Islet precursor cell (in vitro differentiated cells): ENCODE data around the gene ICE1.
"Not testable (repeated sequence)": the region's sequence is repeated elsewhere in the genome, so short reads cannot be mapped to it uniquely, and the experiment has no call there.

ENCODE experiments used
- DNase-seq: peaks from one replicate; pipeline ENCODE4 v3.0.0-alpha.2; 2018

The ICE1 gene

DNA sequence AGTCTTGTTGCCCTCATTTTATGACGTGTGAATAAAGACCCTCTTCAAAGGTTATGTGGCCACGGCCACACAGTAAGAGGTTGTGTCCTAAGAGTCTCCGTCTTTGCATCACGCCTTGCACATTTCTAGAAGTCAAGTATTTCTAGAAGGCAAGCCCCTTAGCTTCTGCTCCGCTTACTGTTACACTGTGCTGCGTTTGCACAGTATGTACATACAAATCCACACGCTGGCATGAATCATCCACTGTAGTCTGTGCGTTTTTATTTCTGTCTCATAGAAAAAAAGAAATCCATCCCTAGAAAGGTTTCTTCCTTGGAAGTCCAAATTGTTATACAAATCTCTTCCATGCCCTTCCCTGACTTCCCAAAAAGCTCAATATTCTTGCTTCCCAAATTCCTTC, 21.4 kb upstream of the ICE1 start:
- no peak for DNase-seq

DNA sequence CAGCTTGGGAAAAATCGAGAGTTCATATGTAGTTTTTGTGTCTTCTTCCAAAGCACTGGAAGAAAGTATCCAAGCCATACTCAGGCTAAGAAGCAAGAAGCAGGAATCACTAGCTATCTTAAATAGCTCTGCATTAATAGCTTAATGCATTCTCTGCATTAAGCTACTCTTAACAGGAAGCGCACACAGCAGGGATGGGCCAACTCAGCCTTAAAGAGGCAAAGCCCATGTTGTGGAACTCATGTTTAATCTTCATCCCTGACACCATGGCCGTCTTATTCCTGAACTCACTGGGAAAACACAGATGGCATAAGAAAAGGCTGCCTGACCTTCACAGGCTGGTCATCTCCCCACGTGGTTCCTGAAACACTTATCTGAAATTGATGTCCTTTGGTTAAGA, 18.7 kb upstream of the ICE1 start:
- DNase-seq = no peak

DNA sequence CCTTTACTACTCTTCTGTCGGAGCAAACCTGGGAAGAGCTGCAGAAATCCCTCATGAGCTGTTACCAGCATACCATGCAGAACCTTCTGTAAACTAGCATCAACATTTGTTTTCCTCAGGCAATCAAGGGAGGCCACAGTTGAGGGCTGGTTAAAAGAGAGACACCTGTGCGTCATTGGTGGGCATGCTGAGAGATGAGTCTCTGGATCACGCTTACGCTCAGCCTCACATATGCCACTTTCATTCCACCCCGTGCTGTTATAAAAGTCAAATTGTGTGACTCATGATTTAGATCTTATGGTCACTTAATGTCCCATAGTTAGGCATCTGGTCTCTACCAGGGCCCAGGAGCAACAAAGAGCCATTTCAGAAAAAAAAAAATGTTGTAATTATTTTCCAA, 18.1 kb upstream of the ICE1 start:
- no peak for DNase-seq

DNA sequence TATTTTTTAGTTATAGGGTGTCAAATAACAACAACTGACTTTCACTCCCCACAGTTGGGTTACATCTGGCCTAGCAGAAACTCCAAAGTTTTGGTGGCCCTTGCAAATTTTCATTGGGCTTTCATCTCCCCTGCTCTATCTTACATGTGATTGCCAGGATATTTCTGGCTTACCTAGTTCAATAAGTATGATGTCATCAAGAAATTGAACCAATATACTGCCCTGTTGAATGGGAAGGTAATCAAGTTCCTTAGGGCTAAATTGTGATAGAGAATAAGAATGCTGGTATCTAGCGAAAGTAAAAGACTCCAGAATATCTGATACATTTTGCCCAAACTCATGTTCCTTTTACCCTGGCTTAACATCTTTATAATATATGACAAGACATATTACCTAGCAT, 17.0 kb upstream of the ICE1 start:
- DNase-seq = no peak

DNA sequence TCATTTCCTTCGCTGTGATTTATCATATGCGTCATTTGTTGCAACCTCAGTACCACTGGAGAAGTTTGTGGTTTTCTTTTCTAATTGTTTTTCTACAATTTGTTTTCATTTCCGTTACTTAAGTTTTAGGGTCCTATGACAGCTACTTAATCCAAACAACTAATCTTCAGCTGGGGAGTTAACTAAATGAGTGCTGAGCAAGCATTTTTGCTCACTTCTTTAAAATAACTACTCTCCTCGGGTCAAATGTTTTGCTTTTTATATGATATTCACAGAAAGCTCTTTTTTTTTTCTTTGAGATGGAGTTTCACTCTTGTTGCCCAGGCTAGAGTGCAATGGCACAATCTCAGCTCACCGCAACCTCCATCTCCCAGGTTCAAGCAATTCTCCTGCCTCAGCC, 14.6 kb upstream of the ICE1 start:
- DNase-seq = no peak

DNA sequence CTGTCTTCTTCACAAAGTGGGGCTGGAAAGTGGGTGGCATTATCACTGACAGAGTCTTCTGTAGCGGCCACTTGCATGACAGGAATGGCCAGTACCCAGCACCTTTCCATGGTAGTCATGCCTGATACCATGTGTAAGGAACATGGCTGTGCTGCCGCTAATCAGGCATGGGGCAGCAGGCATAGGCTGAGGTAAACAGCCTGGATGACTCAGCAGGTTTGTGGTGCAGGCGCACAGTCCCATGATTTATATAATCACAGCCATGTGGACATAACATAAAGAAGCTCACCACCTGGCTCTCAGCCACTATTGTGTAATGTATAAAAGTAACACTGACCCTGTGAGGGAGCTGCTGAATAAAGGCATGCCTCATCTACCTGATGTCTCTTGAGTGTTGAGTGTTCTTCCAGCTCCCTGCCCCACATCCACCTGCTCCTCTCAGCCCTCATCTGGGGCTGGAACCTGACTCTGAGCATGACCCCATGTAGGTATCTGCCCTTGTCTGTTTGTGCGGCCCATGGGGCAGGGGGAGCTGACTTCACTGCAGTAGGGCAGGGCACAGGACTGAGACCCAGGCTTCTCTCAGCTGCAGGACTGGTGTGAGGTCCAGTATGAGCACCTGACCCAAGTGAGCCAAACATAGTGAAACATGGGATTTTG, 13.2 kb upstream of the ICE1 start:
- no peak for DNase-seq

DNA sequence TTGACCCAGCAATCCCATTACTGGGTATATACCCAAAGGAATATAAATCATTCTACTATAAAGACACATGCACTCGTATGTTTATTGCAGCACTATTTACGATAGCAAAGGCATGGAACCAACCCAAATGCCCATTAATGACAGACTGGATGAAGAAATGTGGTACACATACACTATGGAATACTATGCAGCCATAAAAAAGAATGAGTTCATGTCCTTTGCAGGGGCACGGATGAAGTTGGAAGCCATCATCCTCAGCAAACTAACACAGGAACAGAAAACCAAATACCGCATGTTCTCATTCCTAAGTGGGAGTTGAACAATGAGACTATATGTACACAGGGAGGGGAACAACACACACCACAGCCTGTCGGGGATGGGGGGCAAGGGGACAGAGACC, 8.6 kb upstream of the ICE1 start:
- DNase-seq = not testable (repeated sequence)

DNA sequence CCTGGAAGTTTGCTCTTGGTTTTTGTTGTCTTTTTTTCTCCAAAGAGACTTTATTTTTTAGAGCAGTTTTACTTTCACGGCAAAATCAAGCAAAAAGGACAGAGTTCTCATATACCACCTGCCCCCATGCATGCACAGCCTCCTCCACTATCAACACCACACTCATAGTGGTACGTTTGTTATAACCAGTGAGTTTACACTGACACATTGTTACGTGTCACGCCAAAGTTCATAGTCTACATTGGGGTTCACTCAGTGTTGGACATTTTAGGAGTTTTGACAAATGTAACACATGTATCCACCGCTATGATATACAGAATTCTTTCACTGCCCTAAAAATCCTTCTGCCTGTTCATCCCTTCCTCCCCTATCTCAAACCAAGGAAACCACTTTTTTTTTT, 7.5 kb upstream of the ICE1 start:
- DNase-seq = no peak

DNA sequence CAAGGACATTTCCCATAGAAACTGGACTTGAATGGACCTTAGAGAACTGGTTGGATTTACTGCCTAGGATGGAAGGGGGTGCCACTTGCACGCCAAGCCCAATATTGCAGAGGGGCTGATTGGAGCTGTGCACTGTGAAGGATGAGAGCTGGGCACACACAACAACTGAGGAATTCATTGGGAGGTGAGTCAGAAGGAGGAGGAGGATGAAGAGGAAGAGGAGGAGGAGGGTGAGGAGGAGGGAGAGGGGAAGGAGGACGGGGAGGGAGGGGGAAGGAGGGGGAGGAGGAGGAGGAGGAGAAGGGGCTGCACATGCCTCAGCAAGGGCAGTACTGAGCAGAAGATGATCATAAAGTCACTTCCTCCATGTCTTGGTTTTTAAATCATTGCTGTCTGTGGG, 5.7 kb upstream of the ICE1 start:
- no peak for DNase-seq

DNA sequence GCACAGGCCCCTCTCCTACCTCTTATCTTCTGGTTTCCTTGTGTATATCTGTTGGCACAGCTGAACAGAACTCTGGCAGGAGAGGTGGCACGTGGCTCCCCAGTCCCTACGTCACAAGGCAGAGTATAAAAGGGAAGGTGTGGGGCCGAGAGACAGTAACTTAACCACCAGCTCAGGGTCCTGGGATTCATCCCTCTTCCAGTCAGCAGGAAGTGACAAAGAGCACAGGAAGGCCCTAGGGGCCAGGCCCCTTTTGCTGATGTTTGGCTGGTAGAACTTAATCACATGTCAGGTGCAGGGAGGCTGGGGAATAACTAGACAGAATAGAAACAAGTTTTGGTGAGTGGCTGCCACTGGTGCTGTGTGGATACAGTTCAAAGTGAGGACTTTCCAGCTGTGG, 4.5 kb upstream of the ICE1 start:
- peak; percentile 60 for DNase-seq

DNA sequence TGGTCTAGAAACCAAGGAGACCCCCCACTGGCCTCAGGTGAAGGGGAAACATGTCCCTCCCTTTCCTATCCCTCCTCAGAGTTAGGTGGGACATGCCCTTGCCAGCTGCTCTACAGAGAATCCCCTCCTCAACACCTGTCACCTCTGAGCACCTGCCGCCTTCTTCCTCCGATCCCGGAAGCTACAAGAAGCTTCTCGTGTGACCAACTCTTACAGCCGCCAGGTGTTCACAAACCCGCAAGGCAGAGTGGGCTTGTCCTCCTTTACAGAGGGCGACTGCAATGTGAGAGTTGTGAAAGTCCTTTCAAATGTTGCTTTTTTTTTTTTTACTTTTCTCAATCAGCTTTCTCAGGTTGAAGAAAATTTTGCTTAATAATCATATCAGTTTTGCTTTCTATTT, 3.7 kb upstream of the ICE1 start:
- no peak for DNase-seq

DNA sequence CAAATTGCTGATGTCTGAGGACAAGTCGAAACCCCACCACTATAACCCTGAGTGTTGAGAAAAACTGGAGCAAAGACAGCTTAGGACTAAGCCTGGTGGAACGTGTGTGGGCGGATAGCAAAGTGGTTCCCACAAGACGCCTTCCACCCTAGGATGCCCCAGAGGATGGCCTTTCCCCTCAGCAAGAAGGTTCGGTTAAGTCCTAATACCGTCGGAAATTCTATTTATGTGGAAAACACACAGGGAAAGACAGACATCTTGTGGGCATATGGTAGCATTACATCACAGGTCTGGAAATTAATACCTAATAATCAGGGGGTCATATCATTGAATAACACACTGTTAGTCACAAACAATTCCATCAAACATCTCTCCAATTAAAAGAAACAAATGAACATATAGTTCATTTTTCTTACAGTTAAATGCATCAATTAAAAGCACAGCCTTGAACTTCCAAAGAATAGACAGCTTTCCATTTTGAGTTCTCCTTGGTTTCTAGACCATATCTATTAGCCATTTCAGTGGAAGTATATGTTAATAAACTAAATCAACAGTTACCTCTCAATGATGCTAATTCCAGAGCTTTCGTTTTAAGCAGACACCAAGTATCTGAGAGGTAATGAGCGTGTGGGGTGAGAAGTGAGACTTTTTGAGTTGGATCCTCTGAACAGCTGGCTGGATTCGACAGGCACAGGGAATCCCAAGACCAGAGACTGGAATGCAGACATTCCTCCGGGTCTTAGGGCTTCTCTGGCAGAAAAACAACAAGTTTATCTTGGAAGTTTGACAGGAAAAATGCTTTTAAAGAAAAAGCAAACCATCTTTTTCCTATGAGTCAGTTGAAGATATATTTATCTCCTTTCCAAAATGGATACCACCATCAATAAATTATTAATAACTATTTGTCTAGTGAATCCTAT, 2.9 kb upstream of the ICE1 start:
- peak; percentile 72 for DNase-seq

DNA sequence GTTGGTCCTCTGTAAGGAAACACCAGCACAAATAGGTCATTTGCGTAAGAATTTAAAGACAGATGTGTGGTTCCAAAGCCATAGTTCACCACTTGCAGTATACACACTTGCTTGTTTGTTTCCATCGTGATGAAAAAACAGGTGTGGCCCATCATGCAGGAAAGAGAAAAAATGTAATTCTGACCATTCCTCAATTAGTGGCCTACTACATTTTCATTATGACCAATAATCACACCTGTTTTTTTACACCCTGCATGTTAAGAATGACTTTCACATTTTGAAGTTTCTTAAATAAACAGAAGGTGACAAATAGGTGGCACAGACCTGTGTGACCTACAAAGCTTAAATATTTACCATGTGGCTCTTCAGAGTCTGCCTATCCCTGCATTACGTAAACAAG, 2.2 kb upstream of the ICE1 start:
- DNase-seq = no peak

DNA sequence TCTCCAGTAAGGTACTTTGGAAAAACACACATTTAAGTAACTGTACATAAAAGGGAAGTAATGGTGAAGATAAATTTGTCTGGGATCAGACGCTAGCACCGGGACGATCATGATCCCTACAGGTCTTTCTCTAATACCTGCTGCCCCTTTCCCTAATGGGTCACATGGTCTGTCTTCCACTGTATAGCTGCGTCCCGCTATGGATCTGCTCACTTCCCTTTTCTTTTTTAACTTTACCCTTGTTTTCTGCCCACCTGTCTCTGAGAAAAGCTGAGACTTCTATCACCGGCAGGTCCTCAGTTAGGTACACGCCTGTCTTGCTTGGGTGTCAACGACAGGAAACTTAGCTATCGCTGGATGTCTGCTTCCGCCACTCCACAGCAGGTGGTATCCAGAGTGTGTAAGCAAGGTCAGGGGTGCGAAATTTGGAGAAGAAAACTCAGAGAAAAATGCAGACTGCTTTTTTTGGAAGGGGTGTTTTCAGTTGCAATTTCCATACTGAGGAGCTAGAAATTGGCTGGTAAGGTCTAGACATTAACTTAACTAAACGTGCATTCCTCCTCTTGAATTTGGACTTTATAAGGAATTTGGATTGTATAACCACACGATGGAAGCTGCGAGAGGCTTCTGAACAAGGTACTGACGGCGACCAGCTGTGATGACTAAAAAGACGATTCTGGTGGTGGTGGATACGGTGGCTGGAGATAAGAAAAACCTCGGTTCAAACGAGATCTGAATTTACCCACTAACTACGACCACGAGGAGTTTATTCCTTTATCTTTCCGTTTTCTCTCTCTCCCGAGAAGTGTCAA, 1.1 kb upstream of the ICE1 start:
- no peak for DNase-seq

DNA sequence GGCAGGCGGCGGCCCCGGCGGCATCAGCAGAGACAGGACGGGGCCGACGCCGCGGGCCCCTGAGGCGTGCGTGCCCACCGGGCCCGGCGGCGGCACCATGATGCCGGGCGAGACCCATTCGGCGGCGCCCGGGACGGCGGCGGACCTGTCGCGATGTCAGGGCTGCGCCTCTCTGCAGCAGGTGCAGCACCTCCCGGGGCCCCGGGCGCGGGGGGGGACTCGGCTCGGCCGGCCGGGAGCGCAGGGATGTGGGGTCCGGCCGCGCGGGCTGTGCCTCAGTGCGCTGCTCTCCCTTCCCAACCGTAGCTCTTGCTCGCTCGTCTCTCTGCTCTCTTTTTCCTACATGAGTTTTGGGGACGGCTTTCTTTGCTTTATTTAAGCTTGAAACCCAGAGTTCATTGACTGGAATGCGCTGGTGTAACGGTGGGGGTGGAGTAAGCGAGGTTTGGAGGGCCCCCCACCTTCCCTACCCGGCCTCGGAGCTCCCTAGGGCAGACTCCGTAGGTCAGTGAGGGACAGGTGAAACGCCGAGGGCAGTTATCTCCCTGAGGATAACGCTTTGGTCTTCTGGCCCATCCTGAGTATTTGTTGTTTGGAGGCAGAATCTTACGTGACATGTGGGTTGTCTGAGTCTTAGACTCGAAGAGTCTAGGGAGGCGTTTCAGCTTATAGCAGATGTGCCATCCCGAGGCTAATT, 490 bp downstream of the ICE1 start:
- no peak for DNase-seq

DNA sequence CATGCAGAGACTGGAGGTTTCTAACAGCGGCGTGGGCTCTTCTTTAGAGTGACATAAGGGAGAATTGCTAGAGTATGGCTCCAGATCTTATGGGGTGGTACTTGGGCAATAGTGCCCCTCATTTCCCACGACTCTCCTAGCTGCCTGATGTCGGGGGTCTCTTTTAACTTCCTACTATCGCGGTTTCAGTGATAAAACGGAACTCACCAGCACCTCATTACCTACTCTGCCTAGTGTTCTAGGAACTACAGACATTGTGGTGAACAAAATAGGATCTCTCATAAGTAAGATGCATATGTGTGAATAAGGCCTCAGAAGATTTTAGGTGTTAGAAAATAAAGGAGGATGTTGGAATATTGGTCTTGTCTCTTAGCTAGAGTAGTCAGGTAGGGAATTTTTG, 1.1 kb downstream of the ICE1 start:
- DNase-seq = no peak

DNA sequence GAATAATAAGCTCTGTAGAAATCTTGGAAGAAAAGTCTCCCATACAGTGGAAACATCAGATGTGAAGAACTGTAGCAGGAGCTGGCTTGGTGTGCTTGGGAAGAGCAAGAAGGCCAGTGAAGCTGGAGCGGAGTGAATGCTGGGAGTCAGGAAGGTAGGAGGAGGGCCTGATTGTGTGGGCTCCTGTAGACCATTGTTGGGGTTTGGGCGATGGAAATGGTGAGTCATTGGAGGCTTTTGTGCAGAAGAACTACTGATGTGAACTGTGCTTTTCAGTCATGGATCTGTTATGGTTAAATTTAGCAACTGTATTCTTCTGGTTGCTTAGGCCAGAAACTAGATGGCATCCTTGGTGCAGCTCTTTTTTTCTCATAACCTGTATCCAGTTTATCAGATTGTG, 2.3 kb downstream of the ICE1 start:
- DNase-seq = no peak

DNA sequence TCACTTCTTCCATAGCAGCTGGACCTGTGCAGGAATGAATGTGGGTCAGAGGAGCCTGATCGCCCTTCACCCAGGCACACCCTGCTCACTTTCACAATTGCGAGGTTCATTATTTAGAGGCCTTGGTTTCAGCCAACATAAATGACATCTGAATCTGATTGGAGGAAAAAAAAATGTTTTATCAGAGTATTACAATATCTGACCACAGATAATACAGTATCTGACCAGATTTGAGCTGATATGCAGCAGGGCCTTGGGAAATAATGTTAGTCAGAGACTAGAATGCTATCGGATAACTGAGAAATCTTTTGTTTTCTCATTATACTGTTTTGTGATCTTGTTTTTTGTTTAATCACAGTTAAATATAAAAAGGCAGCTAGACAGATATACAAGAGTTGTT, 7.7 kb downstream of the ICE1 start:
- no peak for DNase-seq

DNA sequence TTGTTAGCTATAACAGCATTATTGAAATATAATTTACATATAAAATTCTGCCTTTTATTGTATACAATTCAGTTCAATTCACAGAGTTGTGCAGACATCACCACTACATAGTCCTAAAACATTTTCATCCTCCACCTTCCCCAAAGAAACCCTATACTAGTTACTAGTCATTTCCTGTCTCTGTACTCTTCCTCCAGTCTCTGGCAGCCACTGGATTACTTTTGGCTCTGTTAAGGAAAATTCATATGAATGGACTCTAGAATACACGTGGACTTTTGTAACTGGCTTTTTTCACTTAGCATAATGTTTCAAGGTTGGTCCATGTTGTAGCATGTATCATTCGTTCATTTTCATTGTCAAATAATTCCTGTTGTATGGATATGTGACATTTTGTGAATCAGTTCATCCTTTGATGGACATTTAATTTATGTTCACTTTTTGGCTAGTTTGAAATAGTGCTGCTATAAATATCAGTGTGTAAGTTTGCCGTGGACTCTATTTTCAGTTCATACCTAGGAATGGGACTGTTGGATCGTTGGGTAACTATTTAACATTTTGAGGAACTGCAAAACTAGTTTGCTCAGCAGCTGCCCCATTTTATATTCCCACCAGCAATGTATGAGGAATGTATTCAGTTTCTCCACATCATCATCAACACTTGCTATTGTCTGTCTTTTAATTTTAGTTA, 9.7 kb downstream of the ICE1 start:
- DNase-seq = no peak

DNA sequence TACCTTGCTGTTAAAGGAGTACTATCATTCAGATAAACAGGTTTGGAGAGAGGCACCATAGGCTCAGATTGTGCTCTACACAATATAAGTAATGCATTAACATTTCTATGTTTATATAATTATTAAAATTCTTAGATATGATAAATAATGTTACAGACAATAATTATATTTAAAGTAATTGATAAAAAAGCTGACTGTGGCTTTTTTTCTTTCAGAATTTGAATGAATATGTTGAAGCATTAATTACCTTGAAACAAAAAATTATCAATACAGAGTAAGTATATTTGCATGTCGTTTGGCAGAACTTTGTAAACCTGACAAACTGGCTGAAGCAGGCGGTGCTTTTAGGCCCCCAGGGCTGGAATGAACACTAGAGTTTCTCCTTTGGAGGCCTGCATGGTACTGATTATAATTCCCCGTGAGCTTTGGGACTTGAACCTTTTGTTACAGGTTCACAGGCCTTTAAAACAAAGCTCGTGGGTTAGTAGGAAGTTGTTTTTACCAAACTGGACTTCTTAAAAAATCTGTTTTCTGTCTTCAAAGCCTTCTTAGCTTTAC, 13.8 kb downstream of the ICE1 start:
- peak; percentile 72 for DNase-seq

DNA sequence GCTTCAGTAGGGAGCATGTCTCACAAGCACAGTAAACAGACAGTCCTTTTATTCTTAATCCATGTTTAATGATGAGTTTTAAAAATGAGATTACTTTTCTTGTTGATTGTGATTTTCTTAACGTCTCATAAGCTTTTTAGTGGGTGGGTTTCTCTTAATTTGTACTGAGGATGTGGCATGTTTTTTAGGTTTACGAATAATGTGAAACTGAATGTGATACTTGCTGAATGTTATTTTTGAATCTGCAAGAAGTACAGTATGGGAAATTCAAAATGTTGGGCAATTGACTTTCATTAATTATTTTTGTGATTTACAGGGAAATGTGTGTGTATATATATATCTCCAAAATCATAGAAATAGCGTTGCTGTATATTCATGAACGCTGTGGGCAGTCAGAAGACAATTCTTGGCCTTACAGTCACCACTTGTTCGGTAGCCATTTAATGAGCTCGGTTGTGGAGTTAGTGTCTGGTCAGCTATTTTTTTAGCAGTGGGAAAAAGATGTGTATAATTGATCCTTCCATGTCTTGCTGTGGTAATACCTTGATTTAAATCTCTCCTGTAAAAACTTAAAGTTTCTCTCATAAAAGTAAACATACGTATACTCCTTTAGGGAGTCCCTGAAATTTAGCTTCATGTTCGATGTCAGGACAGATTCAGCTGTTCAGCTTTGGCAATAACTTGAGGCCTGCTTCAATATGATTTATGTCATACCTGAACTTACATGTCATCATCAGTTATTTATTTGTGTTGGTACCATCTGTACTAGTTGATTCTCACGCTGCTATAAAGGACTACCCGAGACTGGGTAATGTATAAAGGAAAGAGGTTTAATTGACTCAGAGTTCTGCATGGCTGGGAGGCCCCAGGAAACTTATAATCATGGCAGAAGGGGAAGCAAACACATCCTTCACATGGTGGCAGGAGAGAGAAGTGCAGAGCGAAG, 15.0 kb downstream of the ICE1 start:
- DNase-seq = no peak
